Measurements from ENCODE around the gene KIAA1217.

GRCh38 chr10:24206926-24207325 is 2.0 kb upstream of the KIAA1217 start:
- TF ChIP-seq CTCF (IDR thresholded peaks at IDR 0.05) (no peak), POLR2A (IDR thresholded peaks at IDR 0.05) (no peak)
